GM18499 (cell line): ENCODE measurements around the gene NAPSA.

Experiments used
- ATAC-seq: cut with Tn5 transposase; IDR thresholded peaks from one replicate; pipeline ENCODE4 v1.9.1; 2021; ENCODE audit warnings: moderate number of reproducible peaks; ENCODE audit not compliant: insufficient read depth, unreplicated experiment

NAPSA gene

DNA sequence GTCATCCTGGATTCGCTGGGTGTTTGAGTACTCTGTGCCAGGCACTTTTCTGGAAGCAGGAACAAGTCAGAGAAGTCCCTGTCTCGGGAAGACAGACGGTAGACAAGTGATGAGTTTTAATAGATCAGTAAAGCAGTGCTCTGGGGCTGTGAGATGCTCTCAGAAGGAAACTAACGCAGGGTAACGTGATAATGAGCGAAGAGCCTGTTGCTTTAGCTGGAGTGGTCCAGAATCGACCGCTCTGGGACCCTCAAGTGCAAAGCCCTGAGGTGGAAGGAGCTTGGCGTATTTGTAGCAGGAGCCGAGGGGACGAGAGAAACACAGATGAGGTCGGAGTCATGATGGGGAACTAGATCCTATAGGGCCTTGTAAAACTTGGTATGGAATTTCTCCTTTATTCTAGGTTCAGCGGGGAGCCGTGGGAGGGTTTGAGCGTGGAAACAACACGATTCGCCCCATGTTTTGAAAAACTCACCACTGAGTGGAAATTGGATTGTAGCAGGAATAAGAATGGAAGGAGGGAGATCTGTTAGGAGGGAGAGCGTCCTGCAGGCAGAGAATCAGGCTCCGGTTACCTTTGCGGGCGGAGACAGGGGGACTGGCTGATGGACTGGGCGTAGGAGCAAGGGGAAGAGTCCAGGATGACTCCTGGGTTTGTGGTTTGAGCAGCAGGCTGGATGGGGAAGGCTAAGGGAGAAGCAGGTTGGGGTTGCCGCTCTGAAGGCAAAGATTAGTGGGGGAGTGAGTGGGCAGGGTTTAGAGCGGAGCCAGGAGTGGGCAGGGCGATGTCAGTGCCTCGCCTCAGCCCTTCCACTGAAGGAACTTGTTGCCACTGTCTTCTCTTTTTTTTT is 19.5 kb upstream of the NAPSA start:
- no peak for ATAC-seq

- ATAC-seq: peak; percentile 83
Measured at GRCh38 chr19:50383852-50384684, 18.6 kb upstream of the NAPSA start, which contains the start of gene POLD1. Gene POLD1, plus strand, starts transcription at chr19:50384347. Its CDS starts 14,505 bp downstream, at chr19:50398852.

GRCh38 chr19:50383001-50383851 is 17.8 kb upstream of the NAPSA start:
- no peak for ATAC-seq

- ATAC-seq: no peak
Measured at GRCh38 chr19:50381881-50382729, 16.7 kb upstream of the NAPSA start.

DNA sequence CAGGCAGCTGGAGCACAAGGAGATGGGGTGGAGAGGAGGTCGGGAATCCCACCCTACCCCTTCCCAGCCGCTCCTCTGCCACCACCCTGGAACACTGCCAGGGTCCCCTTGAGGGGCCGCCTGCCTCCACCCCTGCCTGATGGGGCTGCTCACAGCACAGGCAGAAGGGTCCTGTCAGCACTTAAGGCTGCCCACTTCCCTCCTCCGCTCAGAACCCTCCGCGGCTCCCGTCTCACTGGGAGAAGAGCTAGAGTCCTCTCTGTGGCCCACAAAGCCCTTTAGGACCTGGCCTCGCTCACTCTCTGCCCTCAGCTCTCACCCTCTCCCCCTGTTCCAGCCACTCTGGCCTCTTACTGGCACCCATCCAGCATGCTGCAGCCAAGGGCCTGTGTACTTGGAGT is 15.3 kb upstream of the NAPSA start:
- ATAC-seq: no peak

GRCh38 chr19:50380137-50380536 is 14.7 kb upstream of the NAPSA start:
- ATAC-seq: no peak

- ATAC-seq: no peak
Measured at GRCh38 chr19:50379602-50380001, 14.2 kb upstream of the NAPSA start.

DNA sequence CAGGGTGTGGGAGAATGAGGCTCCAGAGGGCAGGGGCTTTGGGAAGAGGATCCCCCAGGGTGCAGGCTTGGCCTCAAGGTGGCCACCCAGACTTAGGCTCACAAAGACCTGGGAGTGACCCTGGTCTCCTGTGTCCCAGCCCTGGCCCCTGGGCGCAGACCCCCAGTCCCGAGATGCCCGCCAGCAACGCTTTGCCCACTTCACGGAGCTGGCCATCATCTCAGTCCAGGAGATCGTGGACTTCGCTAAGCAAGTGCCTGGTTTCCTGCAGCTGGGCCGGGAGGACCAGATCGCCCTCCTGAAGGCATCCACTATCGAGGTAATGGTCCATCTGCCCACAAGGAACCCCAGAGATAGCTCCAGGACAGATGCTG is 13.4 kb upstream of the NAPSA start:
- ATAC-seq: no peak

DNA sequence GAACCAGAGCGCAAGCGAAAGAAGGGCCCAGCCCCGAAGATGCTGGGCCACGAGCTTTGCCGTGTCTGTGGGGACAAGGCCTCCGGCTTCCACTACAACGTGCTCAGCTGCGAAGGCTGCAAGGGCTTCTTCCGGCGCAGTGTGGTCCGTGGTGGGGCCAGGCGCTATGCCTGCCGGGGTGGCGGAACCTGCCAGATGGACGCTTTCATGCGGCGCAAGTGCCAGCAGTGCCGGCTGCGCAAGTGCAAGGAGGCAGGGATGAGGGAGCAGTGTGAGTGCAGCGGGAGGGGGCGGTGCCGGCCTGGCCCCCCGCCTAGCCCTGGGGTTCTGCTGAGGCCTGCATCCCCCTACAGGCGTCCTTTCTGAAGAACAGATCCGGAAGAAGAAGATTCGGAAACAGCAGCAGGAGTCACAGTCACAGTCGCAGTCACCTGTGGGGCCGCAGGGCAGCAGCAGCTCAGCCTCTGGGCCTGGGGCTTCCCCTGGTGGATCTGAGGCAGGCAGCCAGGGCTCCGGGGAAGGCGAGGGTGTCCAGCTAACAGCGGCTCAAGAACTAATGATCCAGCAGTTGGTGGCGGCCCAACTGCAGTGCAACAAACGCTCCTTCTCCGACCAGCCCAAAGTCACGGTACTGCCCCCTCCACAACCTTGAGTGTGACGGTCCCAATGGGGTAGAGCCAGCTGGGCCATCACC is 12.9 kb upstream of the NAPSA start:
- ATAC-seq: no peak

GRCh38 chr19:50377517-50377916 is 12.1 kb upstream of the NAPSA start:
- ATAC-seq: no peak

GRCh38 chr19:50377051-50377461 is 11.6 kb upstream of the NAPSA start:
- ATAC-seq: no peak

GRCh38 chr19:50376166-50377050 is 11.0 kb upstream of the NAPSA start, which contains the start of gene NR1H2:
Gene NR1H2, plus strand, starts transcription at chr19:50376457. Its CDS starts 1,149 bp downstream, at chr19:50377606.
- ATAC-seq: no peak

- ATAC-seq: no peak
Measured at GRCh38 chr19:50371914-50372475, 6.6 kb upstream of the NAPSA start.

DNA sequence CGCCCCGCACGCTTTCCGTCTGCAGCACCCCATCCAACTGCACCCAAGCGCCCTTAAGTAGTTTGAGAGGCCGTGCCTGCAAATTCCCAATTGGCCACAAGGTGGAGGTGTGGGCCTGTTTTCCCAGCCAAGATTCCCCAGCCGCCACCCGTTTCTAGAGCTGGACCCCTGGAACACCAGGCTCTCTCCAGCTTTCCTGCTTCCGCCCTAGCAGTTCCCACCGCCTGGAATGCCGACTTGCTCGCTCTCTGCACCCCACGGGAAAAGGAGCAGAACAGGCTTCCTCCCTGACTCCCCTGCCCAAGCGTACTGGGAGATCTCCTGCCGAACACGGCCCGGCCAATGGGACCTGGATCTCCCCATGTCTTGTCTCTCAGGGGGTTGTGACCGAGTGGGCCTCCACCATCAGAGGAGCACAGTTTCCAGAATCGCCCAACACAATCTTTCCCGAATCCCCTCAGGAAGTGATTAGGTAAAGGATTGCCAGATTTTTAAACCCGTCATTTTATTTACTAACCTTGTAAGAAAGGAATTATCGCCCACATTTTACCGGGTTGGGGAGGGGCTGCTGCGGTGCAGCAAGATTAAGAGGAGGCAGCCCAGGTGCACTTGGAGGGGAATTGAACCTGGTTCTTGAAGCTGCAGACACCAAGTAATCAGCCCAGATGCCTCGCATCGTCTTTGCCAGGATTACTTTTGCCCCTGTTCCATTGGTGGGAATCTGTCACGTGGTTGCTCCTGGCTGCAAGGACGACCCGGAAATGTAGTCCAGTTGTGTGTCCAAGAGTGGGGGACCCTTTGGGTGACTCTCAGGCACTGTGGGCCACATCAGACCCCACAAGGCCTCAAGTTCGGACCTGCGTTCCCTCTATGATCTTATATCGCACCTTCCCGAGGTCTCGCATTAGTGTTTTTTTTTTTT is 3.5 kb upstream of the NAPSA start:
- ATAC-seq: no peak

- no peak for ATAC-seq
Measured at GRCh38 chr19:50362656-50363424, 2.6 kb downstream of the NAPSA start.

DNA sequence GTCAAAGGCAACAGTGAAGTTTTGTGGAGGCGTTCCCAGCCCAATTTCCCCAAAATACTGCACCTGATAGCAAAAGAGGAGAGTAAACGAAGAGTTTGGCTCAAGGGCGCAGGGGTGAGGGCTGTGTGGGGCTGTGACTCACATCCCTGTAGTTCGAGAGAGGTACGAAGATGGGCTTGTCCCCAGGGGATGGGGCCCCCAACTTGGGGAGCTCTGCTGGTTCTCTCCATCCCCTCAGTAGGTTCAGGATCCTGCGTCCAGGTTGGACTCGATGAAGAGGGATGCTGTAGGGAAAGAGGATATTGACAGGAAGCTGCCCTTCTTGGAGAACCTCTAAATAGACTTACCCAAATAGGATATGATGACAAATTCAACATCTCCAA is 3.4 kb downstream of the NAPSA start:
- ATAC-seq: no peak
